K562 (cell line): ENCODE data around the gene TMEM86A. TPM values are rescaled to one million over a fixed set of nuclear protein-coding genes. Genes with fewer than 3 reads are reported as not detected.

Source experiments
- ATAC-seq: fragments of 200-7000 bp; cut with Tn5 transposase; 3 replicates; pipeline ENCODE4 v1.9.1; 2020; ENCODE audit warnings: moderate library complexity
- BruUV-seq: library from RNA; stranded (reverse); fragments of 400-500 nt; replicated peaks from 2 replicates; lab custom pipeline; 2021; lab: Mats Ljungman, UMichigan
- CTCF ChIA-PET: fragments of 300-600 bp; formaldehyde crosslinking; extraction: SDS; loops from one replicate; lab custom pipeline; 2021; ENCODE audit warnings: low intra/inter-chr PET ratio; lab: Yijun Ruan, JAX
- POLR2A ChIA-PET: fragments of 300-600, 350-650 bp; sonication (Branson Sonifier 250); formaldehyde crosslinking; extraction: SDS; loops from one replicate; lab custom pipeline; 2021; ENCODE audit warnings: antibody characterized with exemption, inconsistent platforms; lab: Yijun Ruan, JAX
- DNase-seq, 4 experiments: peaks; one replicate each; pipeline versions ENCODE4 v3.0.0 to v3.0.0-alpha.2; 2011 to 2018; ENCODE audit warnings: low spot score in 3 of 4, mixed read lengths in 3 of 4; ENCODE audit errors: extremely low read depth in 1 of 4
- FAIRE-seq: peaks from 2 replicates; lab custom pipeline; 2011; peaks lifted over from hg19 to GRCh38; lab: Jason Lieb, UNC
- H2AFZ ChIP-seq: 2 replicates; pipeline ENCODE4 v1.6.0; 2011; ENCODE audit warnings: low read depth, low read length, control low read depth, inconsistent platforms
- H3K27ac ChIP-seq: fragments of 200-600 bp; 3 replicates; pipeline ENCODE4 v1.8.0; 2011; ENCODE audit warnings: low read depth, mild to moderate bottlenecking, control low read depth, inconsistent platforms, low read length, moderate library complexity, mixed read lengths; ENCODE audit errors: extremely low read depth
- H3K27me3 ChIP-seq, 2 experiments: fragments of 300-600 bp in 1 of 2; 2 replicates in 1 of 2; 3 replicates in 1 of 2; pipeline versions ENCODE4 v1.6.0 to v1.8.0; 2011; ENCODE audit warnings: inconsistent platforms in 2 of 2, low read length in 2 of 2, mild to moderate bottlenecking in 1 of 2, mixed read lengths in 1 of 2, moderate library complexity in 1 of 2; ENCODE audit not compliant: control insufficient read depth in 2 of 2, insufficient read depth in 2 of 2
- H3K36me3 ChIP-seq: fragments of 300-600 bp; 3 replicates; pipeline ENCODE4 v1.8.0; 2011; ENCODE audit warnings: mild to moderate bottlenecking, low read length, inconsistent platforms; ENCODE audit not compliant: control insufficient read depth, insufficient read depth
- H3K4me1 ChIP-seq, 2 experiments: fragments of 200-600 bp in 1 of 2; replicated peaks in 1 of 2; 2 replicates in 1 of 2; 3 replicates in 1 of 2; pipeline versions ENCODE4 v1.5.1 to v1.8.0; 2011; ENCODE audit warnings: inconsistent platforms in 2 of 2, low read length in 2 of 2, mild to moderate bottlenecking in 1 of 2, mixed read lengths in 1 of 2, moderate library complexity in 1 of 2; ENCODE audit not compliant: control insufficient read depth in 2 of 2, insufficient read depth in 2 of 2
- H3K4me2 ChIP-seq: 2 replicates; pipeline ENCODE4 v1.6.1; 2011; ENCODE audit warnings: low read length, control low read depth, inconsistent platforms, mixed read lengths; ENCODE audit not compliant: insufficient read depth
- H3K4me3 ChIP-seq: fragments of 200-600 bp; sonication (generic), shearing (Covaris generic); 2 replicates; pipeline ENCODE4 v1.5.1; 2016; ENCODE audit warnings: control low read depth, inconsistent platforms
- H3K79me2 ChIP-seq: fragments of 200-600 bp; 3 replicates; pipeline ENCODE4 v1.8.0; 2011; ENCODE audit warnings: low read length, inconsistent platforms; ENCODE audit not compliant: control insufficient read depth, insufficient read depth
- H3K9ac ChIP-seq, 2 experiments: 2 replicates each; pipeline versions ENCODE4 v1.6.0 to v1.6.1; 2011; ENCODE audit warnings: low read depth in 2 of 2, low read length in 2 of 2, control low read depth in 1 of 2, inconsistent platforms in 1 of 2, mild to moderate bottlenecking in 1 of 2, mixed read lengths in 1 of 2; ENCODE audit not compliant: insufficient read depth in 1 of 2
- H3K9me1 ChIP-seq: one replicate; pipeline ENCODE4 v1.6.0; 2011; ENCODE audit warnings: inconsistent platforms, mild to moderate bottlenecking, low read length, moderate library complexity; ENCODE audit not compliant: control insufficient read depth, insufficient read depth
- H3K9me3 ChIP-seq: replicated peaks from 2 replicates; pipeline ENCODE4 v1.5.1; 2011; ENCODE audit warnings: low read depth, low read length, inconsistent platforms; ENCODE audit not compliant: control insufficient read depth, insufficient read depth
- H4K20me1 ChIP-seq: replicated peaks from 2 replicates; pipeline ENCODE4 v1.6.1; 2011; ENCODE audit warnings: low read length, inconsistent platforms, mixed read lengths; ENCODE audit not compliant: control insufficient read depth, insufficient read depth
- ZFP36 ChIP-seq: fragments of 150-350 bp; IDR thresholded peaks from 2 replicates; pipeline ENCODE4 v1.6.1; 2018; ENCODE audit warnings: low read length, low read depth; ENCODE audit not compliant: partially characterized antibody
- WGBS: fragments of 100-300 bp; shearing (Covaris generic); methylation state at CpG from one replicate; pipeline ENCODE4 v1.1.6; 2016; ENCODE audit warnings: low coverage, mixed read lengths; ENCODE audit not compliant: insufficient coverage; ENCODE audit errors: missing lambda C conversion rate; 5-methylcytosine and 5-hydroxymethylcytosine counted together
- in situ Hi-C: fragments of 300-500 bp; cut with MboI; formaldehyde crosslinking; loops from 4 replicates; pipeline ENCODE4 v1.15.0; 2018; ENCODE audit warnings: inconsistent platforms, mixed read lengths
- intact Hi-C: fragments of 100-400 bp; cut with micrococcal nuclease; formaldehyde crosslinking; loops from 2 replicates; pipeline ENCODE4 v1.14.2; 2022
- polyA plus RNA-seq, 8 experiments: library from polyadenylated mRNA; depleted of rRNA in 4 of 8; stranded (reverse) in 5 of 8; unstranded in 3 of 8; fragments of >200 nt; fragmentation: Nextera tagmentation in 2 of 8; fragmentation: Illumina TruSeq in 1 of 8; extraction: Ambion mirVana in 2 of 8; extraction: Trizol in 1 of 8; gene quantifications; 2 replicates each; pipeline versions ENCODE4 v1.2.1 to v1.2.3, GENCODE V29; 2011 to 2014; ENCODE audit warnings: inconsistent platforms in 1 of 8, missing spikeins in 1 of 8
- total RNA-seq, 7 experiments: library from RNA; depleted of rRNA in 6 of 7; stranded (reverse); fragments of >200 nt in 6 of 7; fragmentation: Illumina TruSeq in 2 of 7; extraction: Trizol in 2 of 7; gene quantifications; 2 replicates each; pipeline versions ENCODE4 v1.2.1 to v1.2.3, GENCODE V29; 2011 to 2021; ENCODE audit warnings: low replicate concordance in 1 of 7
- TF ChIP-seq, protein P1 (sequence below): sonication (generic); formaldehyde crosslinking; IDR thresholded peaks from 2 replicates; pipeline ENCODE4 v1.8.1; 2023; ENCODE audit warnings: mild to moderate bottlenecking, missing genetic modification reagents, moderate library complexity
- TF ChIP-seq, protein P2 (sequence below): fragments of 450-650 bp; formaldehyde crosslinking; IDR thresholded peaks from 2 replicates; pipeline ENCODE4 v1.4.0; 2020; ENCODE audit warnings: mild to moderate bottlenecking, mixed read lengths

The TMEM86A gene
- total and polyA plus RNA-seq, 9 of the 15 experiments (the other 6 are each of a cell fraction or from before 2014, with no cell fraction given): 0.22 to 1.3 (median 0.40) TPM; not detected in 2

DNA sequence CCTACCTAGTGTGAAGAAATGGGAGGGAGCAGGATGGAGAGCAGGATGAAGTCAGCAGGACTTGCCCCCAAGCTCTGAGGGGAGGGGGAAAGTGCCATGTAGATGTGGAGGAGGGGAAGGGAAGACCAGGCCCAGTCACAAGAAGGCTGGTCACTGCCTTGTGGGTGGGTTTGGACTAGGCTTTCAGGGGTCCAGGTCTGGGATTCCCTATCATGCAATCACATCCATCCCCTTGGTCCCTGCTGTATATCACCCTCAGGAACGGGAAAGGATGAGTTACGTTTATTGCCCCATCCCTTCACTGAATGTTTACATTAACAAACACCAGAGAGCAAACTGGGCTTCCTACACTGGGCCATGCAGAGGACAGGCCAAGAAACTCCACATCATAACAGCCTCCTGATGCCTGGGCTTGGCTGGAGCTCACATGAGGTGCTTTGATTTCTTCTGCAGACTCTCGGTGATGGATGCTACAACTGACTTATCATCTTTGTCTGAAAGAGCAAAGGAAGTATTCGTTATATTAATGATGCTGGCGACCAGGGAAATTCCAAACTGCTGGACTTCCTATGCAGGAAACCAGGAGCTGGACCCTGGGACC, 5.6 kb downstream of the TMEM86A start (continued):
- TF ChIP-seq, protein P1, sequence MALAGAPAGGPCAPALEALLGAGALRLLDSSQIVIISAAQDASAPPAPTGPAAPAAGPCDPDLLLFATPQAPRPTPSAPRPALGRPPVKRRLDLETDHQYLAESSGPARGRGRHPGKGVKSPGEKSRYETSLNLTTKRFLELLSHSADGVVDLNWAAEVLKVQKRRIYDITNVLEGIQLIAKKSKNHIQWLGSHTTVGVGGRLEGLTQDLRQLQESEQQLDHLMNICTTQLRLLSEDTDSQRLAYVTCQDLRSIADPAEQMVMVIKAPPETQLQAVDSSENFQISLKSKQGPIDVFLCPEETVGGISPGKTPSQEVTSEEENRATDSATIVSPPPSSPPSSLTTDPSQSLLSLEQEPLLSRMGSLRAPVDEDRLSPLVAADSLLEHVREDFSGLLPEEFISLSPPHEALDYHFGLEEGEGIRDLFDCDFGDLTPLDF (CRISPR knock-in tag): no peak

DNA sequence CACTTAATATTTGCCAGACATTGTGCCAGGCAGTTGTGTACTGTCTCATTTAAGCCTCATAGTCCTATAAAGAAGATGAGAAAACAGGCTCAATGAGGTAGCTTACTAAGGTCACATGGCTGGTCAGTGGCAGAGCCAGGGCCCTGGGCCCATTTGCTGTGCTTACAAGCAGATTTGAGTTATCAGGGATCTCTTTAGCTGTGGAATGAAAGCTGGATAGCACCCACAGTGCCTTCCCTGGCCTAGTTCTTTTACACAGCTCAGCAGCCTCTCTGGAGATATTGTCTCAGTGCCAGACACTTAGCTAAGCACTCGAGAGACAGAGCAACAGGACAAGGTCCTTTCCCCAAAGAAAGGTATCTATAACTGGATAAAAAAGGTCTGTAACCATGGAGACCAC, 6.1 kb downstream of the TMEM86A start:
- TF ChIP-seq ZFP36: peak; percentile 54
- TF ChIP-seq, protein P2, sequence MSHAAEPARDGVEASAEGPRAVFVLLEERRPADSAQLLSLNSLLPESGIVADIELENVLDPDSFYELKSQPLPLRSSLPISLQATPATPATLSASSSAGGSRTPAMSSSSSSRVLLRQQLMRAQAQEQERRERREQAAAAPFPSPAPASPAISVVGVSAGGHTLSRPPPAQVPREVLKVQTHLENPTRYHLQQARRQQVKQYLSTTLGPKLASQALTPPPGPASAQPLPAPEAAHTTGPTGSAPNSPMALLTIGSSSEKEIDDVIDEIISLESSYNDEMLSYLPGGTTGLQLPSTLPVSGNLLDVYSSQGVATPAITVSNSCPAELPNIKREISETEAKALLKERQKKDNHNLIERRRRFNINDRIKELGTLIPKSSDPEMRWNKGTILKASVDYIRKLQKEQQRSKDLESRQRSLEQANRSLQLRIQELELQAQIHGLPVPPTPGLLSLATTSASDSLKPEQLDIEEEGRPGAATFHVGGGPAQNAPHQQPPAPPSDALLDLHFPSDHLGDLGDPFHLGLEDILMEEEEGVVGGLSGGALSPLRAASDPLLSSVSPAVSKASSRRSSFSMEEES: no peak
- Histone ChIP-seq H3K9ac (no peak overlapping the region), H4K20me1 (no peaks in the 10 kb centered on the region; the same call in 1 of the 2 replicates), H3K4me1 (peaks cover 4 to 10% of the 10 kb centered on the region in 2 experiments; a peak in 4 of 5 replicates), H3K9me3 (no peaks in the 10 kb centered on the region), H3K79me2 (no peaks in the 10 kb centered on the region), H2AFZ (no peak overlapping the region), H3K4me3 (no peak overlapping the region), H3K9me1 (no peaks in the 10 kb centered on the region), H3K36me3 (no peaks in the 10 kb centered on the region), H3K27ac (no peak overlapping the region), H3K27me3 (peaks cover 21 to 57% of the 10 kb centered on the region in 2 experiments; a peak in 4 of 5 replicates), H3K4me2 (no peak overlapping the region)
- no TSS peak for BruUV-seq
- intact Hi-C loops (no loop called here), in situ Hi-C loops (no loop called here)
- DNase-seq (no peak), FAIRE-seq (no peak), ATAC-seq (no peak)
- ChIA-PET CTCF (interaction anchor here (0.5 kb wide), 1 partner anchor 39 kb away, joined by 3 read pairs; no protein-coding TSS in a partner anchor), POLR2A (interaction anchor here (1.0 to 1.2 kb wide), 3 partner anchors 8 to 17 kb away, joined by 3 to 5 read pairs (median 4); no protein-coding TSS in a partner anchor)
- WGBS: 0% methylated on average over 1 of the region's 1 CpG
